RWPE2 (cell line): ENCODE measurements around the gene USP21.

ENCODE experiments used
- ATAC-seq: fragments of 200-7000 bp; cut with Tn5 transposase; 3 replicates; pipeline ENCODE4 v1.9.1; 2021; ENCODE audit warnings: low read depth
- DNase-seq: peaks from one replicate; pipeline ENCODE4 v3.0.0-alpha.2; 2020; ENCODE audit warnings: low spot score
- H3K27ac ChIP-seq: fragments of 450-650 bp; 2 replicates; pipeline ENCODE4 v1.5.1; 2017; ENCODE audit warnings: mild to moderate bottlenecking; ENCODE audit not compliant: poor library complexity, severe bottlenecking
- H3K27me3 ChIP-seq: fragments of 250-450 bp; sonication (Bioruptor Pico); 2 replicates; pipeline ENCODE4 v1.5.1; 2021; ENCODE audit warnings: mild to moderate bottlenecking, moderate library complexity; ENCODE audit not compliant: insufficient read depth, poor library complexity, severe bottlenecking
- H3K36me3 ChIP-seq: fragments of 250-450 bp; sonication (Bioruptor Pico); 2 replicates; pipeline ENCODE4 v1.5.1; 2020; ENCODE audit warnings: low read depth, mild to moderate bottlenecking, moderate library complexity
- H3K4me1 ChIP-seq: fragments of 250-450 bp; sonication (Bioruptor Pico); 2 replicates; pipeline ENCODE4 v1.5.1; 2021; ENCODE audit warnings: mild to moderate bottlenecking, moderate library complexity; ENCODE audit not compliant: insufficient read depth, poor library complexity, severe bottlenecking
- H3K4me3 ChIP-seq: fragments of 250-450 bp; sonication (Bioruptor Pico); 2 replicates; pipeline ENCODE4 v1.5.1; 2021; ENCODE audit warnings: mild to moderate bottlenecking, moderate library complexity; ENCODE audit not compliant: severe bottlenecking
- H3K9me3 ChIP-seq: fragments of 250-450 bp; sonication (Bioruptor Pico); 2 replicates; pipeline ENCODE4 v1.5.1; 2021; ENCODE audit warnings: mild to moderate bottlenecking, moderate library complexity; ENCODE audit not compliant: severe bottlenecking
- CTCF ChIP-seq: fragments of 450-650 bp; IDR thresholded peaks from one replicate; pipeline ENCODE4 v1.5.1; 2017; ENCODE audit warnings: mild to moderate bottlenecking, moderate library complexity; ENCODE audit not compliant: poor library complexity, severe bottlenecking

The USP21 gene

DNA sequence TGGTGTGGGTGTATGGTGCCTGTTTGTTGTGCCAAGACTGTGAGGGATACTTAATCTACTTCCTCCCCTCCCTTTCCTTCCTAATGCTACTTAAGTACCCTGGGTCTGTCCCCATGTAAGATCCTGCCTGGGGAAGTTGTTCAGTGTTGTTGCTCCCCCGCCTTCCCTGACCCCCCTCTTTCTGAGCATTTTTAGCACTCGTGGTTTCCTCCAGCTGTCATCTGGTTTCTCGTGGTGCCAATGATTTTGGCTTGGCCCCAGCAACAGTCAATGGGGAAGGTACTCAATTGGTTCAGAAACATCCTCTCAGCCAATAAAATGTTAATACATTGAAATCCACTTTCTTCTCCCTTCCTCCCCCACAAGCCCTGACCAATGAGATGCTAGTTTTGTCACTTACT is 26.0 kb downstream of the USP21 start:
- no peak overlapping the region for H3K27ac ChIP-seq
- peaks cover 12% of the 10 kb centered on the region for H3K4me1 ChIP-seq
- no peak for ATAC-seq

GRCh38 chr1:161185732-161186311 is 26.5 kb downstream of the USP21 start:
- Histone ChIP-seq H3K9me3 (no peaks in the 10 kb centered on the region), H3K4me3 (no peak overlapping the region), H3K27me3 (no peaks in the 10 kb centered on the region), H3K4me1 (peaks cover 12% of the 10 kb centered on the region), H3K27ac (no peak overlapping the region), H3K36me3 (no peaks in the 10 kb centered on the region)
- no peak for ATAC-seq
- DNase-seq, result no peak
- TF ChIP-seq CTCF, result no peak

More for the DNA sequence above, 26.0 kb downstream of the USP21 start:
- TF ChIP-seq CTCF, result no peak
- no peaks in the 10 kb centered on the region for H3K36me3 ChIP-seq
- no peak for DNase-seq
- H3K4me3 ChIP-seq, result no peak overlapping the region
- no peaks in the 10 kb centered on the region for H3K27me3 ChIP-seq
- H3K9me3 ChIP-seq, result no peaks in the 10 kb centered on the region

- H3K9me3 ChIP-seq, result no peaks in the 10 kb centered on the region
- DNase-seq (no peak), ATAC-seq (no peak)
- no peaks in the 10 kb centered on the region for H3K27me3 ChIP-seq
- H3K4me3 ChIP-seq, result no peak overlapping the region
- peaks cover 7% of the 10 kb centered on the region for H3K4me1 ChIP-seq
- no peak for TF ChIP-seq CTCF
- no peaks in the 10 kb centered on the region for H3K36me3 ChIP-seq
- H3K27ac ChIP-seq, result no peak overlapping the region
Measured at GRCh38 chr1:161187311-161187710, 28.0 kb downstream of the USP21 start.

DNA sequence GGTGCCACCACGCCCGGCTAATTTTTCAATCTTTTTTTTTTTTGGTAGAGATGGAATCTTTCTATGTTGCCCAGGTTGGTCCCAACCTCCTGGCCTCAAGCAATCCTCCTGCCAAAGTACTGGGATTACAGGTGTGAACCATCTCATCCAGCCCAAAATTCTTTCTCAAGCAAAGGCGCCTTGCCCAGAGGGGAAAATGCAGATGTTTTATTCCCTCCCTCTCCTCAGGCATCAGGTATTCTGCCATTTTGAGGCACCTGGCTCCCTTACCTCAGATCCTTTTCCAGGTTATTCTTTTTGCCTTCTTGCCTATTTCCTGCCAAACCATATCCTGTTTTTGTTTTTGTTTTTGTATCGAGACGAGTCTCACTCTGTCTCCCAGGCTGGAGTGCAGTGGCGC is 29.1 kb downstream of the USP21 start:
- no peak overlapping the region for H3K27ac ChIP-seq
- H3K4me1 ChIP-seq, result no peaks in the 10 kb centered on the region
- H3K4me3 ChIP-seq, result no peak overlapping the region
- no peaks in the 10 kb centered on the region for H3K9me3 ChIP-seq
- no peaks in the 10 kb centered on the region for H3K27me3 ChIP-seq
- no peak for ATAC-seq
- no peak for TF ChIP-seq CTCF
- H3K36me3 ChIP-seq, result no peaks in the 10 kb centered on the region
- DNase-seq, result no peak

DNA sequence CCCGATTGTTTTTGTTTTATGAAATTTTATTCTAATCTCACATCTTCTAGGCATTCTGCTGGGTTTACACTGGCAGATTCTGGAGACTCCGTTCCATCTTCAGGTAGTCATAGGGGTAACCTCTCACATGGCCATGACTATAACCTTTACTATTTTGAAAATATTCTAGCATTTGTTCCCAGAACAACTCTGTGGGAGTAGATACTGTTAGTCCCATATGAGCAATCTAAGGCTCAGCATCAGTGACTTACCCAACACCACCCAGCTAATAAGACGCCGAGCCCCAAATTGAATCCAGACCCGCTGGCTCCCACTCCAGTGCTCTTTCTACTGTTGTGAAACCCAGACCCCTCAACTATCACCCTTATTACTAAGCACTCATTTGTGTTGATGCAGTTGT is 29.7 kb downstream of the USP21 start:
- no peaks in the 10 kb centered on the region for H3K36me3 ChIP-seq

More for the DNA sequence above, 29.7 kb downstream of the USP21 start:
- Histone ChIP-seq H3K4me3 (no peak overlapping the region), H3K4me1 (no peaks in the 10 kb centered on the region), H3K9me3 (no peaks in the 10 kb centered on the region), H3K27ac (no peak overlapping the region), H3K27me3 (no peaks in the 10 kb centered on the region)
- no peak for ATAC-seq
- no peak for DNase-seq
- no peak for TF ChIP-seq CTCF
